Mammary epithelial cell (primary cell): Measurements from ENCODE around the gene LMOD1.

Experiments used
- CTCF ChIP-seq, 2 donors: IDR thresholded peaks in 1 of 2; conservative IDR thresholded peaks in 1 of 2; 2 replicates each; pipeline ENCODE4 v1.5.1; 2011 to 2012; ENCODE audit warnings: inconsistent platforms in 2 of 2, low read length in 2 of 2, mild to moderate bottlenecking in 2 of 2, control low read depth in 1 of 2, low read depth in 1 of 2; ENCODE audit not compliant: insufficient read depth in 1 of 2; ENCODE audit errors: extremely low read depth in 1 of 2
- EZH2 ChIP-seq: IDR thresholded peaks from 2 replicates; pipeline ENCODE4 v1.6.1; 2012; ENCODE audit warnings: low read length, inconsistent platforms, borderline replicate concordance

- no peak for TF ChIP-seq CTCF (conservative IDR thresholded peaks at IDR 0.05 in 1 of 2, IDR thresholded peaks at IDR 0.05 in 1 of 2; ENCODE audit: extremely low read depth in 1 of 2, insufficient read depth in 1 of 2, low read depth in 1 of 2, low read length in 2 of 2)
- TF ChIP-seq EZH2, result no peak
Observed at GRCh38 chr1:201914456-201915235, 31.7 kb downstream of the LMOD1 start.
